ENCODE results near the gene GRM4.

The GRM4 gene

DNA sequence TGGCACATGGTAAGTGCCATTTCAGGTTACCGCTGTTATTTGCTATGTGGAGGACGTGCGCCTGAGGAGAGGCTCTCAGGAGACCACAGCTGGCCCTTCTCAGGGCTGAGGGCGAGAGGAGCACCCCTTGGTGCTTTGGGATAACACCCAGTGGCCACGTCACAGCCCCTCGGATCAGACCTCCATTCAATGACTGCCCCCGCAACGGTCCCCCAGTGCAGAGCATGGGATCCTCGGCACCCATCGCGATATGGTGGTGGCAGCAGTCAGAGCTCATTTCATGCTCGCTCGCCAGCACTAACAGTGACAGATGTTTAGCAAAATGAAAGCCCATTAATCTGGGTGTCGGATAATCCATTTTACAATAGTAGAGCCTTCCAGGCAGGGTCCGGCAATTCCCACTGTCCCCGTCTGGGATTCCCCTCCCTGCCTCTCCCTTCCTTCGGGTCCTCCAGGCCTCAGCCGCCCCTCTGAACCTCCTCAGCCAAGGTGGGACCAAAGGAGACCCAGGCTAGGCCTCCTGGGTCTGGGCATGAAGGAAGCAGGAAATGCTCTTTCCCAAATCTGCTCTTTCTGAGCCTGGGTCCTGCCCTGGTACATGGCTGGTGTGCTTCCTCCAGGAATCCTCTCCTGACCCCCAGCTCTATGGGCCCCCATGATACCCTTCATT is 117.1 kb downstream of the GRM4 start:
- TF ChIP-seq GATA1 (IDR thresholded peaks at IDR 0.05; ENCODE audit: low read depth, low read length) (no peak), POLR2A (IDR thresholded peaks at IDR 0.05; ENCODE audit: low read length) (no peak)
- no peak for DNase-seq

DNA sequence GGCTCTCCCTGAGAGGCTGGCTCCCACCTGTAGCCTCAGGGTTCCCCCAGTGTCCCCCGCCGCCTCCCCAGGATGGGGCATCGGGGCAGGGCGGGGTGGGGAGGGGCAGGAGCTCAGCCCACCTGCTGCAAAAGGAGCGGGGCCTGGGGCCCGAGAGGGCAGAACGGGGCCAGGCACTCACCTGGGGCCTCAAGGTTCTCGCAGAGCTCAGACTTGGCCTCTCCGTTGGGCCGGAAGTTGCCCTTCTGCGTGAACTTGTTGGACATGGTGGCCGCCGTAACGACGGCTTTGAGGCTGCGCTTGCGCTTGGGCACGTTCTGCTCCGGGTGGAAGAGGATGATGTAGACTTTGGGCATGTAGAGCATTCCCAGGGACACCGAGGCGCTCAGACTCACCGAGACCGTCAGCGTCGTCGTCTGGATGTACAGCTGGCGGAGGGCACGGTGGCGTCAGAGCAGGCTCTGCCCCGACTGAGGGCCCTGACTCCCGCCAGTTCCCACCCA is 117.9 kb downstream of the GRM4 start:
- DNase-seq: no peak
- TF ChIP-seq GATA1 (IDR thresholded peaks at IDR 0.05; ENCODE audit: low read depth, low read length) (no peak), POLR2A (IDR thresholded peaks at IDR 0.05; ENCODE audit: low read length) (no peak)

DNA sequence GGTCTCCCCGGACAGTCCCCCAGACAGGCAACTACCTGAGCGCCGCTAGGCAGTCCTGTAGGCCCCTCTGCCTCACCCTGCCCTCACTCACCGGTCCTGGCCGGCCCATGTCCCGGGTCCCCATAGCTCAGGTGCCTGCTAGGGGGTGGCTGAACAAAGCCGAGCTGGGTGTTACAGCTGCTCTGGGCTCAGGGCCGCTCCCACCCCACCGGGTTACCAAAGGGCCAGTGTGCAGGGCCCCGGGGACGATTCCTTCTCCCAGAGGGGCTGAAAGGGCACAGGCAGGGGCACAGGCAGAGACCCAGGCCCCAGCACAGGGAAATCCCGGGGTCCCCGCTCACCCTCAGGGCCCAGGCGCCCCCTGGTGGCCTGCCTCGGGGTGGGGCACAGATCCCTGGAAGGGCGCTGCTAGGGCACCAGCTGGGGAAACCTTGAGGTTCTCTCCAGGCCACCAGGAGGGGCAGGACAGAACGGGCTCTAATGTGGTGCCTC is 118.4 kb downstream of the GRM4 start:
- DNase-seq: peak; percentile 41 to 67
- TF ChIP-seq GATA1 (IDR thresholded peaks at IDR 0.05; ENCODE audit: low read depth, low read length): no peak
- no peak for TF ChIP-seq POLR2A (IDR thresholded peaks at IDR 0.05; ENCODE audit: low read length)

DNA sequence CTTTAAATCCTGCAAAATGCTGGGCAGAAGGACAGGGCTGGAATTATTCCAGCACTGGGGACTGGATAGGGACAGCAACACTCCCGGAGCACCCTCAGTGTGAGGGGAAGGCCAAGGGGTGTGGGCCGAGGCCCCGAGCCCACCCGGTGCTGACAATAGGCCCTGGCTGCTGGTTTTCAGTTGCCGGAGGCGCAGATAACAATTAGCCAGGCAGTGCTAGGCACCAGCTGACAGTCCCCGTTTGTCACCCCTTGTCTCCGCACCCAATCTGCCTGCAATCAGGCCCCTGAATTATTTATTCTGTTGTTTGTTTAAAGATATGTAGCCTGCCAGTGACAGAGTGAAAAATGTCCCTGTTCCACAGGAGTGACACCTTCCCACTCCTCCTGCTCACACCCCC is 120.0 kb downstream of the GRM4 start:
- no peak for DNase-seq
- no peak for TF ChIP-seq POLR2A (IDR thresholded peaks at IDR 0.05; ENCODE audit: low read length)
- TF ChIP-seq GATA1 (IDR thresholded peaks at IDR 0.05; ENCODE audit: low read depth, low read length): no peak

DNA sequence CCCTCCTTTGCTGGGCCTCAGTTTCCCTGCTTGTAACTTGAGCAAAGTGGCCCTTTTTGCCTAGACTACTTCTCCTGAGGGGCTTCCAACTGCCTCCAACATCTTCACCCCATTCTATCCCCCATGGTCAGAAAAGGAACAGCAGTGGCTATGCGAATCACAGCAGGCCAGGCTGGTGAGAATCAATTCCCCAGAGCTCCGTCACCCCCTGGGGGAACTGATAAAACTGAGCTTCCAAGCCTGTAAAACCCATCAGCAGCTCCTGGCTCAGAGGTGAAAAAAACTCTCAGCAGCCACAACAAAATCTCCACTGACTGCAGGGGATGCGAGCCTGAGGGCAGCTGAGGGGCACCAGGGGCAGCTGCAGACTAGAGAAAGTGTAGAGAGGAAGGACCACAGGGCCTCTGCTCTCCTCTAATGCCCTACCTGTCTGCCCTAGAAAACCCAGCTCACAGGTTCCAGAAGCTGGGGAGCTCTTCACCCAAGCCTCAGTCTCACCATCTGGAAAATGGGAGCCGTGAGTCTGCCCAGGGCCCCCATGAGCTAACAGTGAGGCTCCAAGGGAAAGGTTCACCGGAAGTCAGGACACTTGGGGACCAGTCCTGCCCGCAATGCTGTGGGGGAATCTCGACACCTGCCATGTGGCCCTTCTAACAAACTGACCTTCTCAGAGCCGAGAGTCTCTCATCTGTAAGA is 120.6 kb downstream of the GRM4 start:
- DNase-seq: no peak
- TF ChIP-seq GATA1 (IDR thresholded peaks at IDR 0.05; ENCODE audit: low read depth, low read length) (no peak), POLR2A (IDR thresholded peaks at IDR 0.05; ENCODE audit: low read length) (no peak)

DNA sequence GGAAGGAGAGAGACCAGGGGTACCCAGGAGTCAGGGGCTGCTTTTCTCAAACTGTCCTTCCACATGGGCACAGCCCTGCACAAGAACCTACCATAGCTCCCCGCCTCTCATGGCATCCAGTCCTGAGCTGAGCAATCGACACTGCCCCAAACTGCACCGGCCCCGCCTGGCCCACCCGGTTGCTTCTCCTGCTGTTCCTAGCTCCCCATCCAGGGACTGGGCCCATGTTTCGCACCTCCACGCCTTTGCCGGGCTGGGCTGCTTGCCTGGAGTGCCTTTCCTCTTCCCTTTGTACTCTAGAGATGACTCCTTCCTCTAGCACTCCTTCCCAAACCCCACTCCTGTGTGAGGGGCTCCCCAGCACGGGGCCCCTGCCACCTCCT is 123.0 kb downstream of the GRM4 start:
- no peak for DNase-seq
- TF ChIP-seq GATA1 (IDR thresholded peaks at IDR 0.05; ENCODE audit: low read depth, low read length) (no peak), POLR2A (IDR thresholded peaks at IDR 0.05; ENCODE audit: low read length) (no peak)

DNA sequence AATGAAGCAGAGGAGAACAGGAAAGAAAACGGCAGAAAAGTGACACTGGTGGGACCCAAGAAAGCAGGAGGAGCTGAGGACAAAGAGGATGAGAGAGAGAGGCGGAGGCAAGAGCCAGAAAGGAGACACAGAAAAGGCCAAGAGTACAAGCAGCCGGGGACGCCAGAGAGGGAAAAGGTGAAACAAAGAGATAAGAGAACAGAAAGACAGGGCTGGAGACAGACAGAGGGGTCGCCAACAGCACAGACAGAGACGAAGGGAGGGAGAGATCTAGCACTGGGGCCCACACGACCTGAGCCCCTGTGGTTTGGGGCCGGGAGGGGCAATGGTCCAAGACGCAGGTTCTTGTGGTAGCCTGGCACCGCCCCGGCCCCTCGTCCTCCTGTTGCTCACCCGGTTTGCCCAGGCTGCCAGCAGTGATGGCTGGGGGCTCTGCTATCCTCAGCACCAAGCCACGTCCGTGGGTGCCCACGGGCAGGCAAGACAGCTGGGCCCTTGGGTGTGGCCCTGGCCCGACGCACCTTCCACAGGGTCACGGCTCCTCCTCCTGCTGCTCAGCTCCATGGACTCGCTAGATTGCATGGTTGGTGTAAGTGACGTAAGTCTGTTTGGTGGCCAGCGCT is 123.5 kb downstream of the GRM4 start:
- no peak for TF ChIP-seq GATA1 (IDR thresholded peaks at IDR 0.05; ENCODE audit: low read depth, low read length)
- no peak for TF ChIP-seq POLR2A (IDR thresholded peaks at IDR 0.05; ENCODE audit: low read length)
- no peak for DNase-seq

DNA sequence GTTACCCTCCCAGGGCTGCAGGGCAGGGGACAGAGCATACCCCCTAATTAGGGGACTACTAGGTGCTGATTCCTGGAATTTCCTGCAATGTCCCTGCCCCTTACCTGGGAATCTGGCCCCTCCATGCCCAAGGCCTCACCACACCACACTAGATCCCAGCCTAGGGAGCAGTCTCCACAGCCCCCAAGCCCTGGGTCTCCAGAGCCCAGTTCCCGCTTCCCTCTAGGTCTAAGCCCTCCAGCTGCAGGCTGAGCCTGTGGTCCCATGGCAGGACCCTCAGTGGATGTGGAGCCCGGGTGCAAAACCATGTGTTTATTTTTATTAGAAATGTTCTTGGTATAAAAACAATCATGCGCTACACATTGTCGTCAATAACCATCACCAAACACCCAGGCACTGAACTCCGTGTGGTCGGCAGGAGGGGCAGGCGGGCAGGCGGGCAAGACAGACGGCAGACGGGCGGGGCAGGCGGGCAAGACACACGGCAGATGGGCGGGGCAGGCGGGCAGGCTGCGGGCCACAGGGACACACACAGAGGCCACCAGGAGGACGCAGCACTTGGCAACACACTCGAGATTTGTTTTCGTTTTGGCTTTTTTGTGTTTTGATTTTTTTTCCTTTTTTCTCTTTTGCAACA is 124.2 kb downstream of the GRM4 start:
- TF ChIP-seq GATA1 (IDR thresholded peaks at IDR 0.05; ENCODE audit: low read depth, low read length) (no peak), POLR2A (IDR thresholded peaks at IDR 0.05; ENCODE audit: low read length) (no peak)
- no peak for DNase-seq

DNA sequence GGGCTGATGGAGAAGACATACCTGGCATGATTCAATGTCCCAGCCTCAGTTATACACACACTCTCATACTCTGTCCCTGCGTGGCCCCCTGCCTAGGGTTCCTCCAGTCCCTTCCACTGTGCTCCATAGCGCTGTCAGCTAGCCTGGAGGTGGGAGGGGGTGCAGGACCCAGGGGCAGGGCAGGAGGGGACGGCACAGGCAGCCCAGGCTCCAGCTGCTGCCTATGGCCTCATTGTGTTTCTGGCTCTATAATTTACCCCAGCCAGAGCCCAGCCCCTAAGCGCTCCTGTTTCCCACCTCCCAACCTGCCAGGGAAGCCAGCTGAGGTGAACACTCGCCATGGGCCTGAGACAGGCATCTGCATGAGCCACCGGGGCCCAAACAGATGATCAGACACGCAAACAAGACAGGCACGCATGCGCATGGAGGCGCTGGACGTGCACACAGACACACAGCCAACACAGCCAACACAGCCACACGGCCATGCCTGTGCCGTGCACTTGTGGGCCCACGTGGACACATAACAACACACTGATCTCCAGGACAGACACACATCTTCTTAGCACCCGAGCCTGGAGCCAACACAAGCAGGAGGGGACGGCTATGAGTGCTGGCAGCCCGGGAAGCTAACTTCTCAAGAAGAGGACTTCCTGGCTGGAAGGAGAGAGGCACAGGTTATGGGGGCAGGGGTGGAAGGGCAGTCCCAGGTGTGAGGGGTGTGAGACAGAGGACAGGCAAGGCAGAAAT is 124.9 kb downstream of the GRM4 start:
- TF ChIP-seq POLR2A (IDR thresholded peaks at IDR 0.05; ENCODE audit: low read length): no peak
- no peak for TF ChIP-seq GATA1 (IDR thresholded peaks at IDR 0.05; ENCODE audit: low read depth, low read length)
- no peak for DNase-seq

DNA sequence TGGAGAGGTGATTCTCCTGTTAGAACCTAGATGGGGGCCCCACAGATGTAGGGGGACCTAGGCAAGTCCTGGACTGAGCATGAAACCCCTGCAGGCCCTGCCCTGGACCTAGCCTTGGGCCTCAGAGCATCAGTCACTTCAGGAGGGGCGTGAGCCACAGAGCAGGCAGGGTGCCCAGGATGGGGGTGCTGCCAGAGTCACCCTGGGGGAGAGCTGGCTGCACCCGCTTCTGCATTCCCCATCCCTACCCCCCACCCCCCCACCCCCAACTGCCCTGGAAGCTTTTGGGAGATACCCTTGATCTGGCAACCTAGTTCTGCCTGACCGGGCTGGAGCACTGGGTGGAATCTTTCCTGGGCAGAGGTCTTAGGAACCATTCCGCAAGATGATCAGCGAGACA is 125.6 kb downstream of the GRM4 start:
- TF ChIP-seq GATA1 (IDR thresholded peaks at IDR 0.05; ENCODE audit: low read depth, low read length): no peak
- no peak for TF ChIP-seq POLR2A (IDR thresholded peaks at IDR 0.05; ENCODE audit: low read length)
- no peak for DNase-seq

DNA sequence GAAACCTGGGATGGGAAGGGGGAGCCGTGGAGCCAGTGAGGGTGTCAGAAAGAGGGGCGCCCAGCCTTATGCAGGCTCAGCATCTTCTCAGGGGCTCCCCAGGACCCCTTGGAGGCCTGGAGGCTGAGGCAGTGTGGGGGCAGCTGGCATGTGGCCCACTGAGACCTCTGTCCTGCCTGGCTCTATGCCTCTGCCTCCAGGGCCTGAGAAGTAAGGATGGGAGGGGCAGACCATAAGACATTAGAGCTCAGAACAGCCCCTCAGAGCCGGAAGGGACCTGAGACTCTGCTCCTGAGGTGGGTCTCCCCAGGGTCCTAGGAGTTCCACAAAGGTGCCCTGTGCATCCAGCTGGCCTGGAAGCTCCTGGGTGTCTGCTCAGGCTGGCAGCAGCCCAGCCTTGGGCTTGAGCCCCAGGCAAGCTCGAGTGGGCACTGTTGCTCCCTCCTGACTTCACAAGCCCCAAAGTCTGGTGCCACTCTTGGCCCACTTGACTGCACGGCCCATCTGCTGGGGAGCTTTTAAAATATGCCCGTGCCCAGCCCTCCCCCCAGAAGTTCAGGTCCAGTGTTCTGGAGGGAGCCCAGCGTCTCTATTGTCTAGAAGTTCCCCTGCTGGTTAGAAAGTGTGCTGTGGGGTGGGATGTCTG is 126.8 kb downstream of the GRM4 start:
- no peak for DNase-seq
- TF ChIP-seq POLR2A (IDR thresholded peaks at IDR 0.05; ENCODE audit: low read length): no peak
- no peak for TF ChIP-seq GATA1 (IDR thresholded peaks at IDR 0.05; ENCODE audit: low read depth, low read length)

DNA sequence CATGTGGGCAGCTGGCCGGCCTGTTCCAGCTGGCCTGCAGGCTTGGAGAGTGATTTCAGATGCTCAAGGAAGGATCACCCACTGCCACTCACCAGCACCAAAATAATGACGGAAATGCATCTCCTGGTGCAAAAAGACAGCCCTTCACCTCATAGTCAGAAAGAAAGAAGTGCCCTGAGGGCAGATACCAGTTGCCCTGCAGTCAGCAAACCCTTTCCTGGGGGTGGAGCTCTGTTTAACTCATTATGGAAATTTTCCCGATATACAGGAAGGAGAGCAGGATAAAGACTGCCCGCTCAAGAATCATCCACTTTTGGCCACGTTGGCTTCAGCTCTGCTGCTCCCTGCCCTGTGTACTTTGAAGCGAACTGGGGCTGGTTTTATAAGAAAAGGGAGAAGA is 127.9 kb downstream of the GRM4 start:
- TF ChIP-seq POLR2A (IDR thresholded peaks at IDR 0.05; ENCODE audit: low read length): no peak
- no peak for TF ChIP-seq GATA1 (IDR thresholded peaks at IDR 0.05; ENCODE audit: low read depth, low read length)
- no peak for DNase-seq
